GM12801 (cell line): ENCODE measurements around the gene GALK1.

Experiments
- CTCF ChIP-seq: IDR thresholded peaks from one replicate; pipeline ENCODE4 v1.5.1; 2011; ENCODE audit warnings: control low read depth; ENCODE audit not compliant: insufficient read length; ENCODE audit errors: extremely low read depth

GALK1 gene

GRCh38 chr17:75779987-75780889, 15.2 kb upstream of the GALK1 start:
- no peak for TF ChIP-seq CTCF

GRCh38 chr17:75779250-75779986, 14.4 kb upstream of the GALK1 start:
- TF ChIP-seq CTCF: no peak

- no peak for TF ChIP-seq CTCF
Observed at GRCh38 chr17:75778861-75779249, 13.9 kb upstream of the GALK1 start.

GRCh38 chr17:75777296-75777922, 12.4 kb upstream of the GALK1 start:
- TF ChIP-seq CTCF: no peak

GRCh38 chr17:75776386-75777295, 11.6 kb upstream of the GALK1 start:
- TF ChIP-seq CTCF: no peak

- no peak for TF ChIP-seq CTCF
Observed at GRCh38 chr17:75774991-75775668, 10.1 kb upstream of the GALK1 start.
